22Rv1 (cell line): Measurements from ENCODE around the gene UNK.

Source experiments
- ZFX ChIP-seq: fragments of 450-650 bp; IDR thresholded peaks from 2 replicates; pipeline ENCODE4 v1.6.1; 2017; ENCODE audit warnings: antibody characterized with exemption, borderline replicate concordance
- TF ChIP-seq, protein P1 (sequence below): fragments of 450-650 bp; IDR thresholded peaks from 2 replicates; pipeline ENCODE4 v1.5.1; 2017; ENCODE audit warnings: mild to moderate bottlenecking

- TF ChIP-seq, protein P1, sequence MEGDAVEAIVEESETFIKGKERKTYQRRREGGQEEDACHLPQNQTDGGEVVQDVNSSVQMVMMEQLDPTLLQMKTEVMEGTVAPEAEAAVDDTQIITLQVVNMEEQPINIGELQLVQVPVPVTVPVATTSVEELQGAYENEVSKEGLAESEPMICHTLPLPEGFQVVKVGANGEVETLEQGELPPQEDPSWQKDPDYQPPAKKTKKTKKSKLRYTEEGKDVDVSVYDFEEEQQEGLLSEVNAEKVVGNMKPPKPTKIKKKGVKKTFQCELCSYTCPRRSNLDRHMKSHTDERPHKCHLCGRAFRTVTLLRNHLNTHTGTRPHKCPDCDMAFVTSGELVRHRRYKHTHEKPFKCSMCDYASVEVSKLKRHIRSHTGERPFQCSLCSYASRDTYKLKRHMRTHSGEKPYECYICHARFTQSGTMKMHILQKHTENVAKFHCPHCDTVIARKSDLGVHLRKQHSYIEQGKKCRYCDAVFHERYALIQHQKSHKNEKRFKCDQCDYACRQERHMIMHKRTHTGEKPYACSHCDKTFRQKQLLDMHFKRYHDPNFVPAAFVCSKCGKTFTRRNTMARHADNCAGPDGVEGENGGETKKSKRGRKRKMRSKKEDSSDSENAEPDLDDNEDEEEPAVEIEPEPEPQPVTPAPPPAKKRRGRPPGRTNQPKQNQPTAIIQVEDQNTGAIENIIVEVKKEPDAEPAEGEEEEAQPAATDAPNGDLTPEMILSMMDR, result no peak
- no peak for TF ChIP-seq ZFX
Measured at GRCh38 chr17:75742337-75742736, 42.3 kb upstream of the UNK start.
